ENCODE data around the gene NET1. TPM values are rescaled to one million over a fixed set of nuclear protein-coding genes. Genes with fewer than 3 reads are reported as not detected.

NET1 gene
- total RNA-seq, 3 donors from 2014 or later (not counting 1 experiment from before 2014, with no cell fraction given) = 10.4 to 17.9 (median 13.8) TPM

DNA sequence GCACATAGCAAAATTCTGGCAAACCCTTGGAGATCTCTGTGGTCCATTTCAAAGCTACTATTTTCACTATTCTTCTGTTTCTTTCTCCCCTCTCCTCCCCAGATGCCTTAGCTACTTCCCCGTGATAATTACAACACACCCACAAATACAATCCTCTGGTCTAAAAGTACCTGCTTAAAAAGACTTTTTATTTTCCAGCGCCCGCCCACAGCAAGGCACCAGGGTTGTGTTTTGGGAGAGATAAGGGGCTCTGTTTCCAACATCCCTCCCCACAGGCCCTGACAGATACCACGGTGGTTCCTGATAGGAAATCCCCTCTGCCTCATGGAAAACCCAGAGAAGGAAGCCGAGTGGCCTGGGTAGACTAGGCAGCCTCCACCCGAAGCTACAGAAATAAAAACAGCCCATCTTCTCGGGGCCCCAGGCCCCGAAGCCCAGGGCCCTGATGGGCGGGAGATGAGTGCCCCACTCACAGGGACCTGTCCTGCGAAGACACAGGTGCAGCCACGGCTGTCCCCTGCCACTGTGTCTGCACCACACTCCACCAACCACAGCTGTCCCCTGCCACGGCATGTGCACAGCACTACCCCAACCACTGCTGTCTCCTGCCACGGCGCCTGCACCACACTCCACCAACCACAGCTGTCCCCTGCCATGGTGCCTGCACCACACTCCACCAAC lies 67.3 kb downstream of the NET1 start:
- no peaks in the 10 kb centered on the region for H3K4me1 Mint-ChIP-seq
- DNase-seq = no peak
- no peaks in the 10 kb centered on the region for H3K9me3 ChIP-seq (ENCODE audit: control insufficient read depth, insufficient read depth, low read length)
- no peaks in the 10 kb centered on the region for H3K36me3 ChIP-seq (ENCODE audit: control insufficient read depth, insufficient read depth, low read length)
- intact Hi-C loops (cut with micrococcal nuclease) = no loop called here
- ATAC-seq = peak in 1 of 3 donors; percentile 35
- H3K4me3 ChIP-seq (ENCODE audit: low read length) = no peak overlapping the region
- no peaks in the 10 kb centered on the region for H3K4me1 ChIP-seq (ENCODE audit: control insufficient read depth, insufficient read depth, low read length)
- H3K27me3 Mint-ChIP-seq (ENCODE audit: low read depth in 2 of 2) = no peaks in the 10 kb centered on the region
- no peaks in the 10 kb centered on the region for H3K27me3 ChIP-seq (ENCODE audit: control insufficient read depth, insufficient read depth, low read length)
- H3K9me3 Mint-ChIP-seq = no peaks in the 10 kb centered on the region
- no peak overlapping the region for H3K27ac ChIP-seq (ENCODE audit: low read length)
- H3K4me3 Mint-ChIP-seq = no peak overlapping the region
- 26% methylated on average over 12 of the region's 14 CpGs for WGBS (ENCODE audit: insufficient coverage)
- no peaks in the 10 kb centered on the region for H3K36me3 Mint-ChIP-seq
- TF ChIP-seq, protein P1, sequence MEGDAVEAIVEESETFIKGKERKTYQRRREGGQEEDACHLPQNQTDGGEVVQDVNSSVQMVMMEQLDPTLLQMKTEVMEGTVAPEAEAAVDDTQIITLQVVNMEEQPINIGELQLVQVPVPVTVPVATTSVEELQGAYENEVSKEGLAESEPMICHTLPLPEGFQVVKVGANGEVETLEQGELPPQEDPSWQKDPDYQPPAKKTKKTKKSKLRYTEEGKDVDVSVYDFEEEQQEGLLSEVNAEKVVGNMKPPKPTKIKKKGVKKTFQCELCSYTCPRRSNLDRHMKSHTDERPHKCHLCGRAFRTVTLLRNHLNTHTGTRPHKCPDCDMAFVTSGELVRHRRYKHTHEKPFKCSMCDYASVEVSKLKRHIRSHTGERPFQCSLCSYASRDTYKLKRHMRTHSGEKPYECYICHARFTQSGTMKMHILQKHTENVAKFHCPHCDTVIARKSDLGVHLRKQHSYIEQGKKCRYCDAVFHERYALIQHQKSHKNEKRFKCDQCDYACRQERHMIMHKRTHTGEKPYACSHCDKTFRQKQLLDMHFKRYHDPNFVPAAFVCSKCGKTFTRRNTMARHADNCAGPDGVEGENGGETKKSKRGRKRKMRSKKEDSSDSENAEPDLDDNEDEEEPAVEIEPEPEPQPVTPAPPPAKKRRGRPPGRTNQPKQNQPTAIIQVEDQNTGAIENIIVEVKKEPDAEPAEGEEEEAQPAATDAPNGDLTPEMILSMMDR (IDR thresholded peaks at IDR 0.05) = no peak
- no peak overlapping the region for H3K27ac Mint-ChIP-seq

DNA sequence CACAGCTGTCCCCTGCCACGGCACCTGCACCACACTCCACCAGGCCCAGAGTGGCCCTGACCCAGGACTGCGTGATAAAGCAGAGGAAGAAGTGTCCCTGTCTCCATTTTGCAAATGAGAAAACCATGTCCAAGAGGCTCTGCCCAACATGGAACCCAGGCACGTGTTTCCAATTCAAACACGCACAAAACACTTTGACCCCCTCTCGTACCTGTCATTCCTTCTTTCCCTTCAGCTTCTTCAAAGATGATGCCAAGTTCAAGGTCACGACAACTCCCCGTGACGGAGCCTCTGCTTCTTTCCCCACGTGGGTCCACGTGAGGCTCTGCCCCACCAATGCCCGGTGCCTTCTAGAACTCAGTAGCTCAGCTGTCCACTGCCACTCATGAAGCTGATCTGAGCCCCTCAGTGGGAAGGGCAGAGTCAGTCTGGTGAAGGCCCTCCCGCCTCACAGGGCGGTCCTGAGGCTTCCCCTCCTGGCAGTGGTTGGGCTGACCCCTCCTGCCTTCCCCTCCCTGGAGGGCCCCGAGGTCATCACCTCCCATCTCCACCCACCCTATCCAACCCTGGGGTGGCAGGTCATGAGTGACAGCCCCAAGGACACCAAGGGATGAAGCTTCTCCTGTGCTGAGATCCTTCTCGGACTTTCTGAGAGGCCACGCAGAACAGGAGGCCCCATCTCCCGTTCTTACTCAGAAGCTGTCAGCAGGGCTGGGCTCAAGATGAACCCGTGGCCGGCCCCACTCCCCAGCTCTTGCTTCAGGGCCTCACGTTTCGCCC lies 68.0 kb downstream of the NET1 start:
- 82% methylated on average over 21 of the region's 21 CpGs for WGBS (ENCODE audit: insufficient coverage)
- Histone ChIP-seq H3K9me3 (ENCODE audit: control insufficient read depth, insufficient read depth, low read length) (no peaks in the 10 kb centered on the region), H3K36me3 (ENCODE audit: control insufficient read depth, insufficient read depth, low read length) (no peaks in the 10 kb centered on the region)

DNA sequence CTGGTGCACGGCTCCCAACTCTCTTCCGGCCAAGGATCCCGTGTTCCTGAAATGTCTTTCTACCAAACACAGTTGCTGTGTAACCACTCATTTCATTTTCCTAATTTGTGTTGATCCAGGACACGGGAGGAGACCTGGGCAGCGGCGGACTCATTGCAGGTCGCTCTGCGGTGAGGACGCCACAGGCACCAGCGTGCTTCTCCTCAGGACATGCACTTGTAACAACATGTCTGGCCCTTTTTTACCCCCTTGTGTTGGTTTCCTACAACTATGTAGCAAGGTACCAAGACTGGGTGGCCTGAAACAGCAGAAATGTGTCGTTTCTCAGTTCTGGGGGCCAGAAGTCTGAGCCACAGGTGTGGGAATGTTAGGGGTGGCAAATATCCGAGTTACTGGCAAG lies 68.8 kb downstream of the NET1 start:
- TF ChIP-seq, protein P1 (IDR thresholded peaks at IDR 0.05) = no peak
- ATAC-seq (no peak), DNase-seq (no peak)
- H3K9me3 Mint-ChIP-seq = no peaks in the 10 kb centered on the region
- H3K27ac ChIP-seq (ENCODE audit: low read length) = no peak overlapping the region
- H3K9me3 ChIP-seq (ENCODE audit: control insufficient read depth, insufficient read depth, low read length) = no peaks in the 10 kb centered on the region
- H3K27ac Mint-ChIP-seq = no peak overlapping the region
- no peaks in the 10 kb centered on the region for H3K27me3 ChIP-seq (ENCODE audit: control insufficient read depth, insufficient read depth, low read length)
- H3K4me1 ChIP-seq (ENCODE audit: control insufficient read depth, insufficient read depth, low read length) = no peaks in the 10 kb centered on the region
- intact Hi-C loops (cut with micrococcal nuclease) = no loop called here
- H3K4me1 Mint-ChIP-seq = no peaks in the 10 kb centered on the region
- WGBS (ENCODE audit: insufficient coverage) = 92% methylated on average over 12 of the region's 12 CpGs
- no peaks in the 10 kb centered on the region for H3K36me3 ChIP-seq (ENCODE audit: control insufficient read depth, insufficient read depth, low read length)
- no peaks in the 10 kb centered on the region for H3K27me3 Mint-ChIP-seq (ENCODE audit: low read depth in 2 of 2)
- H3K4me3 Mint-ChIP-seq = no peak overlapping the region
- H3K4me3 ChIP-seq (ENCODE audit: low read length) = no peak overlapping the region
- no peaks in the 10 kb centered on the region for H3K36me3 Mint-ChIP-seq

More for the DNA sequence above, 68.0 kb downstream of the NET1 start:
- Mint-ChIP-seq H3K36me3 (no peaks in the 10 kb centered on the region), H3K4me3 (no peak overlapping the region), H3K27me3 (ENCODE audit: low read depth in 2 of 2) (no peaks in the 10 kb centered on the region), H3K27ac (no peak overlapping the region), H3K9me3 (no peaks in the 10 kb centered on the region), H3K4me1 (no peaks in the 10 kb centered on the region)
- Histone ChIP-seq H3K27me3 (ENCODE audit: control insufficient read depth, insufficient read depth, low read length) (no peaks in the 10 kb centered on the region), H3K4me1 (ENCODE audit: control insufficient read depth, insufficient read depth, low read length) (no peaks in the 10 kb centered on the region), H3K4me3 (ENCODE audit: low read length) (no peak overlapping the region), H3K27ac (ENCODE audit: low read length) (no peak overlapping the region)
- DNase-seq (no peak), ATAC-seq (no peak)
- TF ChIP-seq, protein P1 (IDR thresholded peaks at IDR 0.05) = no peak
- intact Hi-C loops (cut with micrococcal nuclease) = no loop called here

Measured in natural killer cell (primary cell).